HUES48 (cell line): ENCODE data around the gene RAD52.
"Not testable (repeated sequence)": the region's sequence is repeated elsewhere in the genome, so short reads cannot be mapped to it uniquely, and the experiment has no call there.

Experiments
- H3K27ac ChIP-seq: one replicate; pipeline ENCODE4 v1.7.0; 2013; ENCODE audit warnings: low read depth, low read length, inconsistent platforms
- H3K27me3 ChIP-seq: 2 replicates; pipeline ENCODE4 v1.6.1; 2013; ENCODE audit warnings: mild to moderate bottlenecking, low read length; ENCODE audit not compliant: control insufficient read depth, insufficient read depth
- H3K36me3 ChIP-seq: 2 replicates; pipeline ENCODE4 v1.6.1; 2013; ENCODE audit warnings: low read length; ENCODE audit not compliant: control insufficient read depth, insufficient read depth
- H3K4me1 ChIP-seq: 2 replicates; pipeline ENCODE4 v1.6.1; 2013; ENCODE audit warnings: mild to moderate bottlenecking, low read length; ENCODE audit not compliant: control insufficient read depth, insufficient read depth
- H3K4me3 ChIP-seq: 2 replicates; pipeline ENCODE4 v1.5.1; 2013; ENCODE audit warnings: mild to moderate bottlenecking, low read depth, low read length
- H3K9ac ChIP-seq: 2 replicates; pipeline ENCODE4 v1.6.1; 2013; ENCODE audit warnings: mild to moderate bottlenecking, low read depth, low read length, moderate library complexity
- H3K9me3 ChIP-seq: 2 replicates; pipeline ENCODE4 v1.6.1; 2013; ENCODE audit warnings: low read length; ENCODE audit not compliant: control insufficient read depth, insufficient read depth

Gene RAD52

GRCh38 chr12:938810-939209 is 10.7 kb downstream of the RAD52 start:
- H3K9me3 ChIP-seq = no peaks in the 10 kb centered on the region
- H3K36me3 ChIP-seq = peaks cover 40% of the 10 kb centered on the region
- H3K9ac ChIP-seq = no peak overlapping the region
- H3K4me3 ChIP-seq = no peak overlapping the region
- no peaks in the 10 kb centered on the region for H3K27me3 ChIP-seq
- H3K27ac ChIP-seq = no peak overlapping the region
- H3K4me1 ChIP-seq = no peaks in the 10 kb centered on the region

- Histone ChIP-seq H3K4me3 (no peak overlapping the region), H3K27ac (no peak overlapping the region), H3K36me3 (peaks cover 34% of the 10 kb centered on the region), H3K9me3 (no peaks in the 10 kb centered on the region), H3K27me3 (no peaks in the 10 kb centered on the region), H3K9ac (no peak overlapping the region), H3K4me1 (no peaks in the 10 kb centered on the region)
These were observed 12.8 kb downstream of the RAD52 start for GRCh38 chr12:936377-937345.

GRCh38 chr12:935891-936290 is 13.6 kb downstream of the RAD52 start:
- not testable (repeated sequence) for H3K4me3 ChIP-seq, H3K9ac ChIP-seq, H3K9me3 ChIP-seq, H3K4me1 ChIP-seq, H3K27me3 ChIP-seq, H3K27ac ChIP-seq
- peaks cover 40% of the 10 kb centered on the region for H3K36me3 ChIP-seq

- H3K36me3 ChIP-seq = peaks cover 63% of the 10 kb centered on the region
These were observed 17.9 kb downstream of the RAD52 start for GRCh38 chr12:931591-931990.

GRCh38 chr12:931060-931459 is 18.4 kb downstream of the RAD52 start:
- Histone ChIP-seq H3K4me3 (no peak overlapping the region), H3K4me1 (no peaks in the 10 kb centered on the region), H3K27ac (no peak overlapping the region), H3K36me3 (peaks cover 65% of the 10 kb centered on the region), H3K9me3 (no peaks in the 10 kb centered on the region), H3K9ac (no peak overlapping the region), H3K27me3 (no peaks in the 10 kb centered on the region)

More at GRCh38 chr12:931591-931990, 17.9 kb downstream of the RAD52 start:
- no peak overlapping the region for H3K9ac ChIP-seq
- H3K4me3 ChIP-seq = no peak overlapping the region
- no peak overlapping the region for H3K27ac ChIP-seq
- no peaks in the 10 kb centered on the region for H3K4me1 ChIP-seq
- no peaks in the 10 kb centered on the region for H3K9me3 ChIP-seq
- no peaks in the 10 kb centered on the region for H3K27me3 ChIP-seq

- Histone ChIP-seq H3K9ac (no peak overlapping the region), H3K27me3 (no peaks in the 10 kb centered on the region), H3K9me3 (no peaks in the 10 kb centered on the region), H3K27ac (no peak overlapping the region), H3K4me1 (no peaks in the 10 kb centered on the region), H3K4me3 (no peak overlapping the region), H3K36me3 (peaks cover 89% of the 10 kb centered on the region)
These were observed 22.9 kb downstream of the RAD52 start for GRCh38 chr12:926641-927040.

- Histone ChIP-seq H3K4me3 (no peak overlapping the region), H3K4me1 (no peaks in the 10 kb centered on the region), H3K9ac (no peak overlapping the region), H3K27me3 (no peaks in the 10 kb centered on the region), H3K9me3 (no peaks in the 10 kb centered on the region), H3K27ac (no peak overlapping the region), H3K36me3 (peaks cover 67% of the 10 kb centered on the region)
These were observed 27.2 kb downstream of the RAD52 start for GRCh38 chr12:922285-922684.

- Histone ChIP-seq H3K36me3 (peaks cover 67% of the 10 kb centered on the region), H3K9me3 (no peaks in the 10 kb centered on the region), H3K4me3 (no peak overlapping the region), H3K9ac (no peak overlapping the region), H3K27ac (no peak overlapping the region), H3K27me3 (no peaks in the 10 kb centered on the region), H3K4me1 (no peaks in the 10 kb centered on the region)
These were observed 28.8 kb downstream of the RAD52 start for GRCh38 chr12:920676-921075.

GRCh38 chr12:916712-917445 is 32.6 kb downstream of the RAD52 start:
- no peaks in the 10 kb centered on the region for H3K9me3 ChIP-seq
- H3K27me3 ChIP-seq = no peaks in the 10 kb centered on the region
- no peak overlapping the region for H3K9ac ChIP-seq
- H3K36me3 ChIP-seq = peaks cover 73% of the 10 kb centered on the region
- no peak overlapping the region for H3K27ac ChIP-seq
- H3K4me1 ChIP-seq = no peaks in the 10 kb centered on the region
- no peak overlapping the region for H3K4me3 ChIP-seq

- Histone ChIP-seq H3K9ac (no peak overlapping the region), H3K27ac (no peak overlapping the region), H3K4me3 (no peak overlapping the region), H3K4me1 (no peaks in the 10 kb centered on the region), H3K27me3 (no peaks in the 10 kb centered on the region), H3K36me3 (peaks cover 79% of the 10 kb centered on the region), H3K9me3 (no peaks in the 10 kb centered on the region)
These were observed 33.3 kb downstream of the RAD52 start for GRCh38 chr12:916240-916639.

- Histone ChIP-seq H3K4me3 (no peak overlapping the region), H3K9ac (no peak overlapping the region), H3K27ac (peak overlapping the region; percentile 3), H3K4me1 (no peaks in the 10 kb centered on the region), H3K36me3 (peaks cover 83% of the 10 kb centered on the region), H3K27me3 (no peaks in the 10 kb centered on the region), H3K9me3 (no peaks in the 10 kb centered on the region)
These were observed 34.4 kb downstream of the RAD52 start for GRCh38 chr12:915090-915489.
